Naive thymus-derived CD4-positive, alpha-beta T cell (primary cell): ENCODE data around the gene YARS2. TPM values are rescaled to one million over a fixed set of nuclear protein-coding genes. Genes with fewer than 3 reads are reported as not detected.

Source experiments
- ATAC-seq: fragments of 150-1000 bp; cut with Tn5 transposase; 2 replicates; pipeline ENCODE4 v1.10.0; 2021; ENCODE audit warnings: mild to moderate bottlenecking, moderate library complexity
- CTCF ChIA-PET: fragments of 350-600 bp; sonication (Branson Sonifier 250); formaldehyde crosslinking; loops from one replicate; lab custom pipeline; 2021; ENCODE audit warnings: antibody characterized with exemption; lab: Charles Lee
- POLR2A ChIA-PET: fragments of 350-600 bp; sonication (Branson Sonifier 250); formaldehyde crosslinking; loops from one replicate; lab custom pipeline; 2021; ENCODE audit warnings: antibody characterized with exemption, inconsistent platforms; lab: Charles Lee
- DNase-seq, 9 donors: peaks; one replicate each; pipeline versions ENCODE4 v3.0.0 to v3.0.0-alpha.2; 2020 to 2022; ENCODE audit warnings: mixed read lengths in 1 of 9
- H3K27ac ChIP-seq: one replicate; pipeline ENCODE4 v1.7.0; 2013; ENCODE audit warnings: mild to moderate bottlenecking, low read depth, low read length, moderate library complexity
- H3K27me3 ChIP-seq, 2 donors: one replicate each; pipeline ENCODE4 v1.7.0; 2013; ENCODE audit warnings: low read length in 2 of 2, mild to moderate bottlenecking in 2 of 2, moderate library complexity in 2 of 2; ENCODE audit not compliant: control insufficient read depth in 2 of 2, insufficient read depth in 2 of 2
- H3K36me3 ChIP-seq, 3 experiments: 1 replicate in 2 of 3; 2 replicates in 1 of 3; pipeline ENCODE4 v1.7.0; 2013; ENCODE audit warnings: low read length in 3 of 3, mild to moderate bottlenecking in 3 of 3, moderate library complexity in 1 of 3; ENCODE audit not compliant: insufficient read depth in 3 of 3, control insufficient read depth in 2 of 3
- H3K4me1 ChIP-seq, 2 donors: one replicate each; pipeline ENCODE4 v1.7.0; 2013; ENCODE audit warnings: low read length in 2 of 2, mild to moderate bottlenecking in 2 of 2, moderate library complexity in 1 of 2; ENCODE audit not compliant: control insufficient read depth in 2 of 2, insufficient read depth in 2 of 2
- H3K4me3 ChIP-seq: 2 replicates; pipeline ENCODE4 v1.7.0; 2013; ENCODE audit warnings: mild to moderate bottlenecking, low read length
- H3K9me3 ChIP-seq, 3 experiments: 1 replicate in 2 of 3; 2 replicates in 1 of 3; pipeline ENCODE4 v1.7.0; 2013; ENCODE audit warnings: low read length in 3 of 3; ENCODE audit not compliant: control insufficient read depth in 2 of 3
- H3K27ac Mint-ChIP-seq, 9 donors: one replicate each; pipeline ENCODE4 v1.8.0; 2020 to 2022; ENCODE audit warnings: mixed read lengths in 9 of 9, mild to moderate bottlenecking in 8 of 9, moderate library complexity in 5 of 9, inconsistent platforms in 2 of 9
- H3K27me3 Mint-ChIP-seq, 5 donors: one replicate each; pipeline ENCODE4 v1.8.0; 2021 to 2022; ENCODE audit warnings: mixed read lengths in 5 of 5, mild to moderate bottlenecking in 1 of 5
- H3K36me3 Mint-ChIP-seq, 5 donors: one replicate each; pipeline ENCODE4 v1.8.0; 2020 to 2022; ENCODE audit warnings: mixed read lengths in 5 of 5, mild to moderate bottlenecking in 3 of 5, inconsistent platforms in 1 of 5
- H3K4me1 Mint-ChIP-seq, 7 donors: one replicate each; pipeline ENCODE4 v1.8.0; 2020 to 2022; ENCODE audit warnings: mixed read lengths in 7 of 7, mild to moderate bottlenecking in 3 of 7, inconsistent platforms in 1 of 7
- H3K4me3 Mint-ChIP-seq, 10 donors: one replicate each; pipeline ENCODE4 v1.8.0; 2020 to 2022; ENCODE audit warnings: mild to moderate bottlenecking in 10 of 10, mixed read lengths in 10 of 10, moderate library complexity in 6 of 10, inconsistent platforms in 2 of 10
- H3K9me3 Mint-ChIP-seq, 11 donors: one replicate each; pipeline ENCODE4 v1.8.0; 2020 to 2022; ENCODE audit warnings: mixed read lengths in 11 of 11, mild to moderate bottlenecking in 4 of 11, inconsistent platforms in 1 of 11, moderate library complexity in 1 of 11
- intact Hi-C, 2 donors: fragments of 100-400 bp; cut with micrococcal nuclease; formaldehyde crosslinking; loops; one replicate each; pipeline ENCODE4 v1.15.1; 2023
- polyA plus RNA-seq, 2 donors: library from polyadenylated mRNA; unstranded; fragments of 300-500 nt; fragmentation: Illumina TruSeq; gene quantifications; one replicate each; pipeline ENCODE4 v1.2.3, GENCODE V29; 2021
- total RNA-seq, 6 experiments: library from RNA in 5 of 6; stranded (reverse) in 5 of 6; gene quantifications; 1 replicate in 5 of 6; 2 replicates in 1 of 6; pipeline ENCODE4 v1.2.3 and lab custom pipeline; 2021 to 2026

The YARS2 gene
- 10 to 100 TPM; 11.3 to 24.0 (median 17.9) TPM for total RNA-seq
- polyA plus RNA-seq = 10 to 100 TPM; 15.0 to 22.5 TPM
- total RNA-seq (lab: John Stamatoyannopoulos, UW) = 27.5 reads per million, percentile 58 among the genes with 10 or more reads in this experiment

GRCh38 chr12:32755654-32756475 lies at the start of gene YARS2:
YARS2 (minus strand) TSS chr12:32755897; CDS start chr12:32755874, 23 bp downstream.
- DNase-seq = peak; percentile 62 to 86 (median 83)
- CTCF ChIA-PET = interaction anchor here (0.6 to 4.4 kb wide), 14 partner anchors 11 to 1392 kb away, joined by 3 to 54 read pairs (median 3); partner anchors contain the start of gene ALG10
- peaks cover 13% of the 10 kb centered on the region in 2 donors for H3K4me1 ChIP-seq
- intact Hi-C loops = loop anchor here (1.0 to 10.0 kb wide), 18 partner anchors 77 to 2001 kb away; partner anchors contain the start of genes ALG10 (in 2 of the 2), CAPRIN2 (in 2 of the 2), DNM1L (in 2 of the 2) and SINHCAF (in 2 of the 2)
- Mint-ChIP-seq H3K9me3 (no peaks in the 10 kb centered on the region), H3K27me3 (peaks cover 0 to 4% (median 0%) of the 10 kb centered on the region in 5 donors), H3K27ac (peak within 1 kb of the TSS; percentile 81 to 99 (median 94)), H3K4me3 (peak within 1 kb of the TSS; percentile 84 to 99 (median 90)), H3K4me1 (peaks cover 0 to 21% (median 20%) of the 10 kb centered on the region in 7 donors), H3K36me3 (peaks cover 0 to 16% (median 4%) of the 10 kb centered on the region in 5 donors)
- POLR2A ChIA-PET = interaction anchor here (0.6 to 2.3 kb wide), 11 partner anchors 17 to 1427 kb away, joined by 3 to 39 read pairs (median 3); partner anchors contain the start of gene ALG10
- H3K36me3 ChIP-seq = peaks cover 9 to 33% (median 11%) of the 10 kb centered on the region in 3 experiments
- H3K27ac ChIP-seq = peak within 1 kb of the TSS; percentile 76
- peak within 1 kb of the TSS; percentile 68 for H3K4me3 ChIP-seq
- H3K9me3 ChIP-seq = no peaks in the 10 kb centered on the region
- peak; percentile 92 for ATAC-seq
- H3K27me3 ChIP-seq = no peaks in the 10 kb centered on the region

GRCh38 chr12:32804301-32804700 lies 48.6 kb upstream of the YARS2 start:
- H3K9me3 ChIP-seq = peaks cover 0 to 3% (median 0%) of the 10 kb centered on the region in 3 experiments
- Mint-ChIP-seq H3K4me3 (no peak overlapping the region), H3K9me3 (peaks cover 4 to 26% (median 13%) of the 10 kb centered on the region in 11 donors), H3K36me3 (no peaks in the 10 kb centered on the region), H3K27me3 (peaks cover 0 to 9% (median 8%) of the 10 kb centered on the region in 5 donors), H3K4me1 (no peaks in the 10 kb centered on the region), H3K27ac (no peak overlapping the region)
- no peaks in the 10 kb centered on the region for H3K27me3 ChIP-seq
- no peaks in the 10 kb centered on the region for H3K4me1 ChIP-seq
- ATAC-seq = no peak
- no peak for DNase-seq
- H3K4me3 ChIP-seq = no peak overlapping the region
- H3K27ac ChIP-seq = no peak overlapping the region
- no peaks in the 10 kb centered on the region for H3K36me3 ChIP-seq
- POLR2A ChIA-PET = no interaction called here
- intact Hi-C loops = no loop called here
- CTCF ChIA-PET = no interaction called here

GRCh38 chr12:32801269-32801980 lies 45.7 kb upstream of the YARS2 start:
- DNase-seq = no peak
- no peaks in the 10 kb centered on the region for H3K4me1 Mint-ChIP-seq
- Histone ChIP-seq H3K36me3 (no peaks in the 10 kb centered on the region), H3K27me3 (no peaks in the 10 kb centered on the region), H3K4me1 (no peaks in the 10 kb centered on the region), H3K27ac (no peak overlapping the region), H3K4me3 (no peak overlapping the region), H3K9me3 (no peaks in the 10 kb centered on the region)
- H3K27me3 Mint-ChIP-seq = peaks cover 0 to 17% (median 6%) of the 10 kb centered on the region in 5 donors
- no peaks in the 10 kb centered on the region for H3K36me3 Mint-ChIP-seq
- intact Hi-C loops = no loop called here
- no peak overlapping the region for H3K27ac Mint-ChIP-seq
- peaks cover 0 to 8% (median 2%) of the 10 kb centered on the region in 11 donors for H3K9me3 Mint-ChIP-seq
- no peak overlapping the region for H3K4me3 Mint-ChIP-seq
- ChIA-PET CTCF (no interaction called here), POLR2A (no interaction called here)
- ATAC-seq = no peak

- Histone ChIP-seq H3K4me1 (no peaks in the 10 kb centered on the region), H3K4me3 (no peak overlapping the region), H3K36me3 (no peaks in the 10 kb centered on the region), H3K9me3 (no peaks in the 10 kb centered on the region), H3K27ac (no peak overlapping the region), H3K27me3 (no peaks in the 10 kb centered on the region)
- intact Hi-C loops = no loop called here
- Mint-ChIP-seq H3K36me3 (no peaks in the 10 kb centered on the region), H3K27ac (no peak overlapping the region), H3K27me3 (peaks cover 0 to 7% (median 6%) of the 10 kb centered on the region in 5 donors), H3K4me3 (no peak overlapping the region), H3K4me1 (no peaks in the 10 kb centered on the region), H3K9me3 (peaks cover 0 to 5% (median 0%) of the 10 kb centered on the region in 11 donors)
- POLR2A ChIA-PET = no interaction called here
- CTCF ChIA-PET = no interaction called here
- DNase-seq = no peak
- no peak for ATAC-seq
Observed at GRCh38 chr12:32794281-32794680, 38.6 kb upstream of the YARS2 start.

GRCh38 chr12:32789916-32790315 lies 34.2 kb upstream of the YARS2 start:
- peaks cover 0 to 9% (median 4%) of the 10 kb centered on the region in 5 donors for H3K27me3 Mint-ChIP-seq
- DNase-seq (no peak), ATAC-seq (no peak)
- POLR2A ChIA-PET = no interaction called here
- Histone ChIP-seq H3K9me3 (no peaks in the 10 kb centered on the region), H3K4me3 (no peak overlapping the region), H3K36me3 (no peaks in the 10 kb centered on the region), H3K27ac (no peak overlapping the region), H3K27me3 (no peaks in the 10 kb centered on the region), H3K4me1 (no peaks in the 10 kb centered on the region)
- intact Hi-C loops = no loop called here
- no peaks in the 10 kb centered on the region for H3K36me3 Mint-ChIP-seq
- no peaks in the 10 kb centered on the region for H3K4me1 Mint-ChIP-seq
- H3K9me3 Mint-ChIP-seq = peaks cover 0 to 3% (median 0%) of the 10 kb centered on the region in 11 donors
- H3K27ac Mint-ChIP-seq = no peak overlapping the region
- no peak overlapping the region for H3K4me3 Mint-ChIP-seq
- CTCF ChIA-PET = no interaction called here

GRCh38 chr12:32789446-32789845 lies 33.7 kb upstream of the YARS2 start:
- H3K27ac ChIP-seq = no peak overlapping the region
- no peak for ATAC-seq
- H3K4me3 ChIP-seq = no peak overlapping the region
- H3K4me1 ChIP-seq = no peaks in the 10 kb centered on the region
- ChIA-PET CTCF (no interaction called here), POLR2A (interaction anchor here (0.7 kb wide), 1 partner anchor 25 kb away, joined by 3 read pairs; no protein-coding TSS in a partner anchor)
- no peaks in the 10 kb centered on the region for H3K4me1 Mint-ChIP-seq
- H3K9me3 ChIP-seq = no peaks in the 10 kb centered on the region
- H3K9me3 Mint-ChIP-seq = peaks cover 0 to 3% (median 0%) of the 10 kb centered on the region in 11 donors
- no peaks in the 10 kb centered on the region for H3K36me3 Mint-ChIP-seq
- no peak for DNase-seq
- H3K27me3 Mint-ChIP-seq = peaks cover 0 to 12% (median 4%) of the 10 kb centered on the region in 5 donors
- H3K4me3 Mint-ChIP-seq = no peak overlapping the region
- H3K27ac Mint-ChIP-seq = no peak overlapping the region
- intact Hi-C loops = no loop called here
- no peaks in the 10 kb centered on the region for H3K36me3 ChIP-seq
- no peaks in the 10 kb centered on the region for H3K27me3 ChIP-seq
